GM19324 (cell line): ENCODE data around the gene OXCT1.
"Not testable (repeated sequence)": the region's sequence is repeated elsewhere in the genome, so short reads cannot be mapped to it uniquely, and the experiment has no call there.

Source experiments
- ATAC-seq: cut with Tn5 transposase; IDR thresholded peaks from one replicate; pipeline ENCODE4 v1.9.1; 2021; ENCODE audit warnings: mild to moderate bottlenecking, moderate library complexity; ENCODE audit not compliant: unreplicated experiment, low FRiP score

OXCT1 gene

DNA sequence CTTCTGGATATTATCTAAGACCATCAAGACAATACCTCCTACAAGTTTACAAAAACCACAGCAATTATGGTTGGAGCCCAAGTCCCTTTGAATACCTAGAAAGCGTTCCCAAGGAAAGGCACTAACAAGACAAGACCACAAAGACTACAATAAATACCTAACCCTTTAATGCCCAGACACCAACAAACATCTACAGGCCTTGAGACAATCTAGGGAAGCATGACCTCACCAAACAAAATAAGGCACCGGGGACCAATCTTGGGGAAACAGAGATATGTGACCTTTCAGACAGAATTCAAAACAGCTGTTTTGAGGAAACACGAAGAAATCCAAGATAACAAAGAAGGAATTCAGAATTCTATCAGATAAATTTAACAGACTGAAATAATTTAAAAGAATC, 37.8 kb downstream of the OXCT1 start:
- ATAC-seq = no peak

DNA sequence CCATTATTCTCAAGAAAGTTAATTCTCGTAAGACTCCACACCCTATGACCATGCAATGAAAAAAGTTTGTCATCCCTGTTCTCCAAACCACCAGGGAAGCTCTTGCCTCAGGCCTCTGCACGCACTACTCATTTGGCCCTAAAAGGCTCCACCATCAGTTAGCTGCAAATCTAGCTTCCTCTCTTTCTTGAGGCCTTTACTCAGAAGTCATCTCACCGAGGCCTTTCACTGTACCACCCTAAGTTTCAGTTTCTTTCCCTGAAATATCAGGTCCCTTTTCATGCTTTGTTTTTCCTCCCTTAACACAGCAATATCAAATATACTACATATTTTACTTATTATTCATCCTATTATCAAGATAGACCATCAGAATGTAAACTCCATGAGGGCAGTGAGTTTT, 39.1 kb downstream of the OXCT1 start:
- ATAC-seq = peak; percentile 74

DNA sequence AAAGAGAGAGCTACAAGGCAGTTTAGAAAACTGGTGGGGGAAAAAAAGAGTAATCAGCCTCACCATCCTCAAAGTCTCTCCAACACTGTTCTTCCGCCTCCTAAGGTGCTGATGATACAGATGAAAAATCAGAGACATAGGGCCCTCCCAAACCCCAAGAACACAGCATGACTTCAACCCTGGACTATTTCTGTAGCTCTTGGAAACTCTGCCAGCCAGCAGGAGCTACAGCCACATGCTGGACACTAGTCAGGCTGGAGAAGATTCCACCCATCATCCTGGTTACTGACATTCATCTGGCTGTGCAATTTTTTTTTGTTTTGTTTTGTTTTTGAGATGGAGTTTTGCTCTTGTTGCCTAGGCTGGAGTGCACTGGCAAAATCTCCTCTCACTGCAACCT, 42.4 kb downstream of the OXCT1 start:
- no peak for ATAC-seq

DNA sequence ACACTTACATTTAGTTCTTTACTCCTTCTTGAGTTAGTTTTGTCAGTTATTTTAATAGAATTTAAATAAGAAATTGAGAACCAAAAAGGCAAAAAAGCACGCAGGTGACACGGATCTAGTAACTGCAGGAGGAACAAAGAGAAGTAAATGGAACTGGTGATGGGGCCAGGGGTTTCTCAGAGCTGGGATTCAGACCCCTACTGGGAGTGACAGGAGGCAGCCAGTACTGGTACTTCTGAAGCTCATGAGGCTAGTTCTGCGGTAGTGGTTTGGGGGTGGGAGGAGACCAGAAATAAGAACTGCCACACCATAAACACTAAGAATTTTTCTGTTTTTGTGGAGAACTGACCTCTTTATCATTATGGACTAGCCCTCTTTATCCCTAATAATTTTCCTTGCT, 48.2 kb downstream of the OXCT1 start:
- ATAC-seq = no peak

DNA sequence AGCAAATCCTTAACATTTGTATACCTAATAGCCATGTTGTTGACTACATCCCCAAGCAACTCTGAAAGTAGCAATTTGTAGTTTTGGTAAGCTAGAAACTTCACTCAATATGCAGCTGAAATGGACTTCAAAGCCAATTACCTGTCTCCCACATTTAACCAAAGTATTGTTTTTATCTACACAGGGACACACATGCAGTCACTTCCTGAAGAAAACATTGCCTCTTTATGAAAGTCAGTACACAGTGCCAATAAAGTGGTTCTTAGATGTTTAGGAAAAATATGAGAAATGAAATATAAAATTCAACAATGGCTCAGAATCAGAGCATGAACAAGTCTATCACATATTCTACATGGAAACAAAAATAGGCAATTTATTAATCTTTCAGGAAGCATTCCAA, 49.2 kb downstream of the OXCT1 start:
- ATAC-seq = no peak

DNA sequence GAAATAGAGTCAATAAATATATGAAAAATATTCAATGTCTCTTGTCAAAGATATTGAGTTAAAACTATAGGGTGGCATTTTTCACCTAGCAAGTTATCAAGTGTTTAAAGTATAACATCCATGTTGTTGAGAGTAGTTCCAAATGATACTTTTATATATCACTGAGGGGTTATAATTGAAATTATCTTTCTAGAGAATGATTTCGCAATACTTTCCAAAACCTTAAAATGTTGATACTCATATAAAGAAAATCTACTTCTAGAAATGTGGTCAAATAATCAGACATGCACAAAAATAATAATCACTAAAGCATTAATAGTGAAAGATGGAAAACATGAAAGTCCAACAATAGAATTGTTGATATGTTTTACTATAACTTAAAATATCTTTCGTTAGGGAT, 50.1 kb downstream of the OXCT1 start:
- no peak for ATAC-seq

DNA sequence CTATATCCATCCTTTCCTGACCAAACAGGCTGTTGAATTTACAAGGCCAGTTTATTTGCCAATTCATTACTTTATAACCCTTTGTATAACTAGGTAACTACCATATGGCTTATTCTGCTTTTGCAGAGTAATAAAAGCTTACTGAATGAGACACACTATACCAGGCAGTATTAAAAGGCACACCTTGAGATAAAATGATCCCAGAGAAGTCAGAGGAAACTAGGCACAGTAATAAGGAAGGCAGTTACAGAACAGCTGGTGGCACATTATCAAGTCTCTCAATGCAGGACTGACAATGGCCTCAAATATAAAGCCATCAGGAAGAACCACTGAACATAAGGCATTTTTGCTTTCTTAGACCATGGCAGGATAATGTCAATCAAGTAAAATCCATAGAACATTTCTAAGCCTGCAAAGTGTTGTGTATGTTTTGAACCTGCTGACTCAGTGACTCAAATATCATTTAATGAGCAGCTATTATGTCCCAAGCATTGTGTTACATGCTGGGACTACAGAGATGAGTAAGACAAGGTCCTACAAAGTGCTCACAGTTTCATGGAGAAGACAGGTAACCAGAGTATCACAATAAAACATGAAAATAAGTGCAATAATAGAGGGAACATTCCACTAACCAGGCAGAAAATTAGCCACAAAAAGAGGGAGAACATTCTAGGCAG, 52.5 kb downstream of the OXCT1 start:
- no peak for ATAC-seq

DNA sequence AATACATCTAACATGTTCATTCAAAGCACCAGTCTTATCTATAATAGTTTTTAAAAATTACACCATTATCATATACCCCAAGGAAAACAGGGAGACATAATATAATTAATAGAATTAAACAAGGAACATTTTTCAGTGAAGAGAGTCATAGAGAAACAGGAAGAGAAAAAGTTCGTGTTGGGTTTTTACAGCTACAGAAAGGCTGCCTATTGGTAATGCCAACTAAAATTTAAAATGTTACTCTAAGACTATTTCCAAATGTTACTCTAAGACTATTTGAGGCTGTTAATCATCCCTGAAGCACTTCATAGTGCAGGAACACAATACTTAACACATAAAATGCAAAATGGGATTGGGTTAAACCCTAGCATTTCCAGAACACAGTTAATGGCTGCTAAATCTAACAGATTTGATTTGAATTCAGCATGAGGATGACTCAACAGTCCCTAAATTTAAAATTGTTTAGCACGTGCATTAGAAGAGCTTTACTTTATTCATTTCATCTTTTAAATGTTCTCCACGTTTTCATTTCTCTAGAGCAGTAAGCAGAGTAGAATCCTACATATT, 54.5 kb downstream of the OXCT1 start:
- no peak for ATAC-seq

DNA sequence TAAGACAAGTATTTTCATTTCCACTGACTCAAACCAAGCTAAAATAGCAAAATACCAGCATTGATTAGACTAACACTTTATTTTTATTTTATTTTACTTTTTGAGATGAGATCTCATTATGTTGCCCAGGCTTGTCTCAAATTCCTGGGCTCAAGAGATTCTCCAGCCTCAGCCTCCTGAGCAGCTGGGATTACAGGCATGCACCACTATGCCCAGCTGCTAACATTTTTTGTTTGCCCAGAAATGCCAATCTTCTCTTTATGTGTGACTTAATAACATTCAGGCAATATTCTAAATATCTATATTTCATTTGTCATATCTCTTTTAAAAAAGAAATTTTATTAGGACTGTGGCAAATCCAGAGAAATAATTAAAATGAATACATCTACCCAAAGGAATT, 55.0 kb downstream of the OXCT1 start:
- no peak for ATAC-seq

DNA sequence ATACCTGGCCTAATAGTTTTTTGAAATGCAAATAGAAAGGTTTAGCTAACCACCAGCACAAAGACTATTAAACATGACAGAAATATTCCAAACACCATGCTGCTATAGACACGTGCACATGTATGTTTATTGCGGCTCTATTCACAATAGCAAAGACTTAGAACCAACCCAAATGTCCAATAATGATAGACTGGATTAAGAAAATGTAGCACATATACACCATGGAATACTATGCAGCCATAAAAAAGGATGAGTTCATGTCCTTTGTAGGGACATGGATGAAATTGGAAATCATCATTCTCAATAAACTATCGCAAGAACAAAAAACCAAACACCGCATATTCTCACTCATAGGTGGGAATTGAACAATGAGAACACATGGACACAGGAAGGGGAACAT, 55.9 kb downstream of the OXCT1 start:
- not testable (repeated sequence) for ATAC-seq

DNA sequence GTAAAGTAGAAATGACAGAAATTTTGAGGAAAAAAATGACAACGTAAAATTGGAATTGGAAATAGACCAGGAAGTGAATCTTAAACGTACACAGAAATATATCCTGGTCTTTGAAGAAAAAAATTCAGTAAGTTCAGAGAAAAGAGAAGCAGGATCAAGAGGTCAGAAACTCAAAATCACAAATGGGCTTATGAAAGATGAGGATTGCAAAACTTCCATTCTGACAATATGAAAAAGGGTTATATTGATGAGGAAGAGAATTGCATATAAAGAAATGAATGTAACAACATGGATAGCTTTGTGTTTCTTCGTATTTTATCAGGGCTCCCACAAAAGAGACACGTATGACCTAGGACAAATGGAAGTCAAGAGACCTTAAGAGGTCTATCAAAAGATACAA, 58.1 kb downstream of the OXCT1 start:
- ATAC-seq = no peak

DNA sequence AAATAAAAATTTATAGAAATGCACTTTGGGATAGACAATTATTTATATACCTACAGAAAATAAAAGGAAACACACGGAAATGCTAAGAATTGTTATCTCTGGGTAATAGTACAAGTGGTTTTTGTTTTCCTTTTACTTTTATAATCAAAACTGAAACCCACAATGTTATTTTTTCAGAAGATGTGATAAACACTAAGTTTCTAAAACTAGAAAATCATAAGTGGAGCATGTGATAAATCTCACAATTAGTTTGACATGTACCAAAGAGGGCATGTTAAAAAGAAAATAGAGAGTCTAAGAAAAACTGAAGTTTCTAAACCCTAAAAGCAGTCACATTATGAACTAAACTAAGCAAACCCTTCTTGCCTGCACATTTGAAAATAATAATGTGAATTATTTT, 61.1 kb downstream of the OXCT1 start:
- no peak for ATAC-seq

DNA sequence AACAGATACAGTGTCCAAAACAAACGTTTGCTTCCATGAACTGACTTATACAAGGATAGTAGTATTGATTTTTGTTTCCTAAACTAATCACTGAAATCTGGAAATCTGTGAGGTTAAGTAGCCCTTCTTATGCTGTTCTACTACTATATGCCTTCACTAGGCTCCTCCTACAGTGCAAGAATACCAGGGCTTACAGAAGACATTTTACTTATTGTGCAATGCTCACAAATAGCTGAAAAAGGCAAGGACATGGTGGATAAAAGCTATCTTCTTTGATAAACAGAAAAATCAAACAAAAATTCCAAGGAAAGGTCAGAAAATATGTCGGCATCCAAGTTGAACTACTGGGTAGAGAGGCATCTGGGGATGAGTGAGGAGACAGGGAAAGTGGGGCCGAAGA, 61.9 kb downstream of the OXCT1 start:
- no peak for ATAC-seq

DNA sequence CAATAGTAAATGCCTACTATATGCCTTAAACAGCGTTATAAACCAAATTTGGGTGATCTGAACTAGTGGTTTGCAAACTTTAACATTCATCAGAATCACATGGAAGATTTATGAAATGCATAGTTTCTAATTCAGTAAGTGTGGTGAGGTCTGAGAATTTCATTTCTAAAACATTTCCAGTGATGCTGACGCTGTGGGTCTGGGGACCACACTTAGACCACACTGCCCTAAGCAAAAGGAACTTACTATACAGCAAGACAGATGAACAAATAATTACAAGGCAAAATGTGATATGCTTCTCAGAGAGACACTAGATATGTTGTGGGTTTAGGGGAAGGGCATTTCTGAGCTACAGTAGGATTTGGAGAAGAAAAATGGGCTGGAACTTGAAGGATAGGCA, 72.6 kb downstream of the OXCT1 start:
- no peak for ATAC-seq

DNA sequence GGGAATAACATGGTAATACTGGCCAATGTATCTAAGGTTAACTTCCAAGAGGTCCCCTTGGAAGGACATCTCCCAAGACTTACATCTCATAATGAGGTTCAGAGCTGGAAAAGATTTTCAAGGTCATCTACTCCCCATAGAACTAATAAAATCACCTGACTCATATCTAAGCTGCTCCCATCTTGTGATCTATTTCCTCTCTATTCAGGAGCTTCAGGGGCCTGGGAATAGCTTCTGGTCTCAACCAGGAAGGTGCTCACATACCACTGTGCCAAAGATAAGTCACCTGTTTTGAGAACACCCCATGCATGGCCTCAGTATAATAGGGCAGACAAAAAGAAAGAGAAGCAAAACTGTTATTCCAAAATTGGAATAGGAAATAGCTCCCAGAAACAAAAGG, 74.2 kb downstream of the OXCT1 start:
- no peak for ATAC-seq

DNA sequence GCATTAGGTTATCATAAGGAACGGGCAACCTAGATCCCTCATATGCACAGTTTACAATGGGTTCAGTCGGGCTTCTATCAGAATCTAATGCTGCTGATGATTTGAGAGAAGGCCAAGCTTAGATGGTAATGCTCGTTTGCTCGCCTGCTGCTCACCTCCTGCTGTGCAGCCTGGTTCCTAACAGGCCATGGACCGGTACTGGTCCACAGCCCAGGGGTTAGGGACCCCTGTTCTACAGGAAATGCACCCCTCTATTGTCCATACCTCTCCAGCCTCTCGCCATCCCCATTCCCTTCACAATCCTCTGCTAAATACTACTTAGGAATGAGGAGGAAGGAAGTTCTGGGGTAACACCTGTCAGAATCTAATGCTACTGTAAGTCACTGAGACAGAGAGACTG, 75.1 kb downstream of the OXCT1 start:
- ATAC-seq = no peak

DNA sequence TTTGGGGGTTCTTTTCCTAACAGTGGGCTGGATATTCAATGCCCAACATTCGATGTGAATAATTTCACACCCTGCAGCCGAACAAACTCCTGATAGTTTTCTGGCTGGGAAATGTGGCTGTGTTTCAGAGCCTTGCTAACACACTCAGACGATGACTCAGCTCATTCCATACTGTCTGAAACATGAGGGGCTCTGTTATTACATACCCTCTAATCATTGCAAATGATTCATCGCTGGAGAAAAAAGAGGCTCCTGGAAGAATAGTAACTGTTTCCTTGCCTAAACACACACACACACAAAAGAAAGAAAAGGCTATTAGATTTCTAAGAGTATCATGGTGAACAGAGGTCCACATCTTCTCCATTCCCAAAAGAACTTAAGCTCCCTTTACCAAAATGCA, 75.8 kb downstream of the OXCT1 start:
- no peak for ATAC-seq

DNA sequence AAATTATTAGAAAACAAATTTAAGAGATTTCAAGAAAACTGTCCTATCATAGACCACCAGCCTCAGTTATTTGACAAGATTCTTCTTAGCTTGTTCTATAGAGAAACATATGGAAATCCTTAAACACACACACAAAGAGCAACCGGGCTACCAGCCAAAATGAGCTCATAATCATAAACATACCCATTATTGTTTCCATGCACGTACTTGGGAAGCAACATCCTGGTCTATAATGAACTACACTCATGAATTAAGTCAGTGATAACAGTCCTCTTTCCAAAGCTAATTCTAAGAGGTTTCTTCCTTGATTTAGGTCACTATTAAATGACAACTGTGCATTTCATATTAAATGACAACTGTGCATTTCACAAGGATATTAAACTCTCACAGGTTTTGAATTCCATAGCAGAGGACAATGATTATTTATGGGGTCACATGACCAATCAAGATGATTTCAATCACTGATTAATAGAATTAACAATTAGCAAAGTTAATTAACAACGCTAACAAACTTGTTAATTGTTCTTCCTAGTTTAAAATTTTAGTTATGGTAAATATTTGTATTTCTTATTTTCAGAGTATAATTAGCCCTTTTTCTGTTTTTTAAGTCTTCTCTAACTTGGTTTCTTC, 77.0 kb downstream of the OXCT1 start:
- ATAC-seq = no peak

DNA sequence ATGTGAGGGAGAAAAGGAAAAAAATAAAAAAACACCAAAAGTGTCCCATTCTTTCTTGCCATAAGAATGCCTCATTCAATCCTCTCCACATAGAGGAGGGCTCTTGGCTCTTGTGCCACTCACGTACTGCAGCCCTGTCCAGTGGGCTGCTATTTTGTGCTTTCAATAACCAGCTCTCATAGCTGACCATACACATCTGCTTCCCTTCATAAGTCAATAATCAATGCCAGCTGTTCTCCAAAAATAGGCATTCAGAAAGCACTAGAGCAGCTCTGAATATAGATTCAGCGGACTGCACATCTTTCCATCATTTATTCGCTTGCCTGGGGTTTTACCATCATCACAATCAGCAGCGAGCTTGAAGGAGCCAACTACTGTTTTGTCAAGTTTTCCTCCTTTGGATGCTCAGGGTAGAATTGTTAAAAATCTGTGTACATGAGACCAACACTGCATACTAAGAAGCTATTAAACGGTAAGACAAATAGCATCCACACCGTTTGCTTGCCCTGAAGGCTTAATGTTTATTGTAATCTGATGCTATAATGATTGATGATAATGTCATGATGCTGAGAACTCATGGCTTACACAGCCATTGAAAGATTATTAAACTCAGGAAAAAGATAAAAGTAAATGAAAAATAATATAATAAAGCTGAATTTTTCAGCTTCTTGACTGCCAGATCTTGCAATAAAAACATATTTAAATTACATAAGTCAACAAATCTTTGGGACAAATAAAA, 80.0 kb downstream of the OXCT1 start:
- ATAC-seq = no peak

DNA sequence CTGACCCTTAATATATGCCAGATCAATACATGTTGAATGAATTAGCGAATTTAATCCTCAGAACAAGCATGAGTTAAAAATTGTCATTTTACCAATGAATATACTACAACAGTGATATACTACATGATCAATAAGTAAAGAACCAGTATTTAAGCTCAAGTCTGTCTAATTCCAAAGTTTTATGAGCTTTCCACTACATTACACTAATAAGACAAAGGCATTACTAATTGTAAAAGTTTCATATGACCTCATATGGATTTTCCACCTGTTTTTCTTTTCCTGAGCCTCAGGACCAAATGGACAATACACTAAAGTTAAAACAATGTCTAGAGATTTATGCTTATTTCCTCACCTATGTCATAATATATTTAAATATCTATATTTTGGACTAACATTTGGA, 80.8 kb downstream of the OXCT1 start:
- ATAC-seq = no peak

DNA sequence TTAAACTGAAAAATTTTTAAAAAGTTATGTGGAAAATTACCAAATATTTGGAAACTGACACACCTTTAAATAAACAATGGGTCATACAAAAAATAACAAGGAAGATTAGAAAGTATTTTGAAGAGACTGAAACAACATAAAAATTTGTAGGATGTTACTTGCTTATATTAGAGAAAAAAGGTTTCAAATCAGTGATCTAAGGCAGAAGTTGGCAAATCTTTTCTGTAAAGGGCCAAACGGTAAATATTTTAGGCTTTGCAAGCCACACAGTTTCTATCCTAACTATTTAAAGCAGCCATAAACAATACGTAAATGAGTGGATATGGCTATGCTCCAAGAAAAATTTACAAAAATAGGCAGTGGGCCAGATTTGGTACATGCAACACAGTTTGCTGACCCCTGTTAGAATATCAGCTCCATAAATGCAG, 81.3 kb downstream of the OXCT1 start:
- ATAC-seq = no peak

DNA sequence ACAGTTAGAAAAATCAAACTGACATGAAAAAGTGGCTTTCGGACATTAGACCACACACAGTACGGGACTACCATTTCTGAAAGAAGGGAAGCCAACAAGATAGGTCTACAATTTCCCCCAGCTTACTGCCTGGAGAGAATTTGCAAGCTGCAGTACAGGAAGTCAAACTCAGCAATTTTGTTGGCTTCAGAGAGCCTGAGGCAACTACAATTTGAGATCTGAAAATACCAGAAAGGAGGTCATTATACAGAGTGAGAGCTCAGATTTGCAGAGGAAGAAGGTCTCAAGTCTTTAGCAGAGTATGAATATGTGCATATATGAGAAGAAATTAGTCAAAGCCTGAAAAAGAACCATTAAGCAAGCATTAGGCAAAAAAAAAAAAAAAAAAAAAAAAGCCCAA, 83.0 kb downstream of the OXCT1 start:
- no peak for ATAC-seq
